HepG2 (cell line): ENCODE results near the gene CHID1. TPM values are rescaled to one million over a fixed set of nuclear protein-coding genes. Genes with fewer than 3 reads are reported as not detected.

ENCODE experiments used
- IRF9 ChIP-seq: sonication (generic); formaldehyde crosslinking; IDR thresholded peaks from 2 replicates; pipeline ENCODE4 v1.8.0; 2022; ENCODE audit warnings: missing genetic modification reagents, mild to moderate bottlenecking, borderline replicate concordance
- TERF1 ChIP-seq: sonication (generic); formaldehyde crosslinking; IDR thresholded peaks from 2 replicates; pipeline ENCODE4 v1.8.0; 2022; ENCODE audit warnings: mild to moderate bottlenecking, missing genetic modification reagents, moderate library complexity
- ZBTB4 ChIP-seq: sonication (generic); formaldehyde crosslinking; IDR thresholded peaks from 2 replicates; pipeline ENCODE4 v1.4.0; 2020; ENCODE audit warnings: missing genetic modification reagents, mild to moderate bottlenecking, borderline replicate concordance
- ZNF451 ChIP-seq: sonication (generic); formaldehyde crosslinking; IDR thresholded peaks from 2 replicates; pipeline ENCODE4 v1.5.0; 2020; ENCODE audit warnings: mild to moderate bottlenecking, missing genetic modification reagents
- ZNF614 ChIP-seq: IDR thresholded peaks from 2 replicates; pipeline ENCODE4 v1.6.1; 2018; ENCODE audit warnings: missing biosample characterization, missing genetic modification reagents, inconsistent platforms, borderline replicate concordance
- polyA plus RNA-seq, 8 experiments: library from polyadenylated mRNA; depleted of rRNA in 3 of 8; stranded (reverse) in 7 of 8; unstranded in 1 of 8; fragments of >200 nt; fragmentation: Illumina TruSeq in 4 of 8; extraction: Trizol in 4 of 8; gene quantifications; 2 replicates each; pipeline versions ENCODE4 v1.2.1 to v1.2.3, GENCODE V29; 2011 to 2016; ENCODE audit warnings: low read depth in 4 of 8, missing spikeins in 1 of 8, mixed read lengths in 1 of 8; ENCODE audit not compliant: insufficient read depth in 1 of 8
- total RNA-seq, 5 experiments: library from RNA; depleted of rRNA; stranded (reverse); fragments of >200 nt; fragmentation: Illumina TruSeq; extraction: Trizol; gene quantifications; 2 replicates each; pipeline ENCODE4 v1.2.3, GENCODE V29; 2016; ENCODE audit warnings: low read depth in 1 of 5

Gene CHID1
- total and polyA plus RNA-seq, 2 of the 13 experiments (the other 11 are each of a cell fraction or from before 2014, with no cell fraction given), result 65.1 to 93.6 TPM

- TF ChIP-seq ZBTB4 (peak; percentile 2; the same call in 1 of the 2 replicates), TERF1 (CRISPR knock-in tag) (no peak), ZNF451 (CRISPR knock-in tag) (peak; percentile 15; the same call in 1 of the 2 replicates), IRF9 (CRISPR knock-in tag) (0 out of 2 replicates have a peak, but pooled peaks have one; percentile 48), ZNF614 (CRISPR knock-in tag) (0 out of 2 replicates have a peak, but pooled peaks have one; percentile 1)
Measured at GRCh38 chr11:925158-925495, 14.5 kb upstream of the CHID1 start (continued).
